Stimulated activated CD4-positive, alpha-beta T cell treated with anti-CD3 and anti-CD28 coated beads, TNF-alpha, amount 100 ng/mL, for 4 hours (primary cell): Measurements from ENCODE around the gene MYL7.
A peak's percentile ranks its signal among the peaks of the same experiment; 100 is the strongest.
"Not testable (repeated sequence)": the region's sequence is repeated elsewhere in the genome, so short reads cannot be mapped to it uniquely, and the experiment has no call there.

ENCODE experiments used
- DNase-seq, 3 experiments: peaks; one replicate each; pipeline ENCODE4 v3.0.0-alpha.2; 2020; ENCODE audit warnings: low read depth in 3 of 3

The MYL7 gene

GRCh38 chr7:44131173-44132029 is 9.7 kb downstream of the MYL7 start:
- DNase-seq = no peak

DNA sequence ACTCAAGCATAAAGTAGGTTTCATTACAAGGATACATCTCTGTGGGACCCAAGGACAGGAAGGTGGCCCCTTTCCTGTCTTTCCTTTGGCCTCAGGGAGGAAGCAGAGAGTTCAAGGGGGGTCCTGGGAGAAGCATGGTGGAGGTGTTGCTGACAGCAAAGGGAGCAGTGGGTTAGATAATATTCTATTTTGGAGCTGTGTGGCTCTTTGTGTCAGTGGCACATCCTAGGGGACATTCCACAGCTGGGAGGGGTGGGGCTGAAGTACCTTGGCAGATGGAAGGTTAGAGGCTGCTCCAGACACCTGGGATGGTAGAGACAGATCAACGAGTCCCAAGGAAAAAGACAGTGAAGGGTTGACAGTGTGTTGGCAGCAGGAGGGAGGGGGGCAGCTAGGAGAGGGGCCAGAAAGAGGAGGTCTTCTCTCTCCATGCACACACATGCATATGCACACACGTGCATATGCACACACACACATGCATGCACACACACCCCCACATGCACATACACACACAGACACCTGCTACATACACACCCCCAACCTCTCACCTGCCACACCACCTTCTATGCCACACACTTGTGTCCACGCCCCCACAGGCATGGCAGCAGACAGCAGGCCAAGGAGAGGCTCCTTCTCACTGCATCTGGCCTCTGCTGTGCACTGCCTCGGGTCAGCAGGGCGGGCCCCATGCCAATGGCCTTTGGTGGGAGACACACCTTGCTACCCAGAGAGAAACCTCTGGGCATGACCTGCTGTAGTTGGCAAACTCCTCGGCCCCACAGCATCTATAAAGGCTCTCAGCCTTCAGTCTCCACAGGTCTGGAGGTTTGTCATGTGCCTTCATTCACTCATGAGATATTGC is 12.2 kb downstream of the MYL7 start:
- DNase-seq = no peak

GRCh38 chr7:44127161-44127560 is 14.0 kb downstream of the MYL7 start:
- no peak for DNase-seq

GRCh38 chr7:44126574-44126973 is 14.6 kb downstream of the MYL7 start:
- DNase-seq = not testable (repeated sequence)

- no peak for DNase-seq
Measured at GRCh38 chr7:44124822-44125202, 16.3 kb downstream of the MYL7 start.

DNA sequence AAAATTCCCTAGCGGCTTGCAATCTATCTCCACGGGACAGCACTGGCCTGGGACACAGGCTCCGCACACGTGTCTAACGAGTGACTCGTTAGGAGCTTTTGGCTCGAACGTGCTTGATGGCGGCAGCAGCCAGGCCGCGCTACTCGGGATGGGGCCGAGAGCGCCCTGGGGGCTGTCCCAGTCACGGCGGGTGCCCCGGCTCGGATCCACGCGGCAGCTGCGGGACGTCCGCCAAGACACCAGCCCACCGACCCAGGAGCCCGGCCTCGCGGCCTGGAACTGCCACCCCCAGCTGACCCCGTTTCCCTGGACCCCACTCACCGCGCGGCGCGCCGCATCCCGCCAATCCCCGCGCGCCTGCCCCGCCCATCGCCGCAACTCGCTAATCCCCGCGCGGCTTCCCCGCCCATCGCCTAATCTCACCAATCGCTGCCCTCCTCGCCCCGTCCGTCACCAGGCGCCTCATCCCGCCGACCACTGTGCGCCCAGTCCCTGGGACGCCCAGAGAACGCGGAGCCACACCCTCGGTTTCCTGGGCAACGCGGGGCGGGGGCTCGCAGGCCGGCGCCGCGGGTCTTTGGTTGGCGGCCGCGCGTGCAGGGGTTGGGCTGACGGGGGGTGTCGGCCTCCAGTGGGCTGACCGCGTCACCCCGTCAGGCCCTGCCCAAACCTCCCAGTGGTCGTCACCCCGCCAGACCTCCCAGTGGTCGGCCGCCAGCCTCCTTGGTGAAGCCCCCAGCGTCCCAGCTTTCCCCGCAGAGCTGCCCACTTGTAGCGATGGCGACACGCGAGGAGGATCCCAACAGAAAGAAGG is 17.7 kb downstream of the MYL7 start, which contains the start of gene POLD2:
Gene POLD2 (minus strand): TSS at position 359 of the 814 bp plus-strand sequence. CDS start 1,495 bp downstream, outside the sequence.
- DNase-seq = peak; percentile 94 to 96 (median 96)

- DNase-seq = no peak
Measured at GRCh38 chr7:44122529-44122928, 18.6 kb downstream of the MYL7 start.

DNA sequence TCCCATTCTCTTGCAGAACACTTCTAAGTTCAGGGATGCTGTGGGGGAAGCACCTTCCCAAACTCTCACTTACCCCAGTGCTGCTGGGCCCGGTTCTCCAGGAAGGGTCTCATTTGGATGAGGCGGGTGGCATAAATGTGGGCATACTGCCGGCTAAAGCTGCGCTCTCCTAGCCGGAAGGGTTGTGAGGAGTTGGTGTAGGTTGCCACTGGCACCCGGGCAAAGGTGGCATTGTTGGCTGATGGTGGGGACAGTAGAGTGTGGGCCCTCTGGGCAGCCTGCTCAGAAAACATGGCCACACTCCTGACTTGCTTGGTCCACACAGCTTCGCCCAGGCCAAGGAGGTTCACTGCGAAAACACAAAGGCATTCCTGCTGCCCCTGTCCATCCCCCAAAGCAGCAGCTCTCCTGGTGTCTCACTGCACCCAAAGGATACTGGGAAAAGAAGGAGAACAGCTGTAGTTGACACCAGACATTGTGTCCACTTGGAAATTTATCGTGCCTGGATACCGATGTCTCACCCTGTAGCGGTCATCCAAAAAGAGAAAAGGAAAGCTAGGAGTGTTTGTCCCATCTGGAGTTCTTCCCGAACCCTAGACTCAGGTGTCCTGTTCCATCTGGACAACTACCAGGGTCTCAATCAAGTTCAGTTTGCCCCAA is 19.2 kb downstream of the MYL7 start:
- no peak for DNase-seq

GRCh38 chr7:44120395-44120794 is 20.7 kb downstream of the MYL7 start:
- DNase-seq = no peak

DNA sequence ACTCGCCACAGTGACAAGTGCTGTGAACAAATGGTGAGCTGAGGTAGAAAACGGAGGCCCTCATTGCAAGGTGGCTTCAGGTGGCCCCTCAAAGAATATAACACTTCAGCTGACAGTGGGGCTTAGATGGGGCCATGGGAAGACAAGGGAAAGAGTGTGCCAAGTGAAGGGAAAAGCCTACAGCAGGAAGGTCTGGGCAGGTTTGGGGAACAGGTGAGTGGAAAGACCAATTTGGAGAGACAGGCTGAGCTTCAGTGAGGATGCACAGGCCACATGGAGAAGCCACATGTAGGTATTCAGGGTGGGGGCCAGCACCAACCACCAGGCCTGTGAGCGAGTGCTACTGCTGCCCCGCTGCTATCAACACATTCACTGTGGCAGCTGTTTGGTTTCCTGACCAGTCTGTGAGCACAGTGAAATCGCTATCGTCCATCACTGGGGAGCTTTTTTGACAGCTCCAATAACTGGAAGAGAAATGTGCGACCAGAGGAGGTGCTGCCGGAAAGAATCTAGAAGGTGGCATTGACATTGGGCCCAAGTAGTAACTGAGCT is 21.2 kb downstream of the MYL7 start:
- no peak for DNase-seq

DNA sequence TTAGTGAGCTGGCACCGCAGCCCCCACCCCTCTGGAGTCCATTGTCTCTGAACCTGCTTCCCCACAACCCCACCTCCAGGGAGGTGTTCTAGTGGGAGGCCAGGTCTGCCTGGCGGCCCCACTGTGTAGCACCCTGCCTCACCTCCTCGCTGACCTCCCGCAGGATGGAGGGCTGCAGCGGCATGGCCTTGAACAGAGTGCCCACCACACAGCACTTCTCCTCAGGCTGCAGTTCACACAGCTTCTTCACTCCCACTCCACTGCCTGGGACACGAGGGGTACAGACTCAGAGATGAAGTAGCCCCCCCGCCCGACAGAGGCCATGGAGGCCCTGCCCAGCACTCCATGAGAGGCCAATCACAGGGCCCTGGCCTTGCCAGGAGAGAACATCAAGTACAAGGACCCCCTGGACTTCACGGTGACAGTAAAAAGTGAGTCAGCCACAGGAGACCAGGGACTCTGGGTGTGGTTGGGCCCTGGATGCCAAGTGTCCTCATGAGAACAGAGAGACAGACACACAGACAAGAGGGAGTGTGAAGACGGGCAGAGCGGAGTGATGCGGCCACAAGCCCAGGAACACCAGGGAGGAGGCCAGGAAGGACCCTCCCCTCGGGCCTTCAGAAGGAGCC is 23.2 kb downstream of the MYL7 start:
- DNase-seq = no peak

- DNase-seq = no peak
Measured at GRCh38 chr7:44116789-44117666, 24.1 kb downstream of the MYL7 start.

DNA sequence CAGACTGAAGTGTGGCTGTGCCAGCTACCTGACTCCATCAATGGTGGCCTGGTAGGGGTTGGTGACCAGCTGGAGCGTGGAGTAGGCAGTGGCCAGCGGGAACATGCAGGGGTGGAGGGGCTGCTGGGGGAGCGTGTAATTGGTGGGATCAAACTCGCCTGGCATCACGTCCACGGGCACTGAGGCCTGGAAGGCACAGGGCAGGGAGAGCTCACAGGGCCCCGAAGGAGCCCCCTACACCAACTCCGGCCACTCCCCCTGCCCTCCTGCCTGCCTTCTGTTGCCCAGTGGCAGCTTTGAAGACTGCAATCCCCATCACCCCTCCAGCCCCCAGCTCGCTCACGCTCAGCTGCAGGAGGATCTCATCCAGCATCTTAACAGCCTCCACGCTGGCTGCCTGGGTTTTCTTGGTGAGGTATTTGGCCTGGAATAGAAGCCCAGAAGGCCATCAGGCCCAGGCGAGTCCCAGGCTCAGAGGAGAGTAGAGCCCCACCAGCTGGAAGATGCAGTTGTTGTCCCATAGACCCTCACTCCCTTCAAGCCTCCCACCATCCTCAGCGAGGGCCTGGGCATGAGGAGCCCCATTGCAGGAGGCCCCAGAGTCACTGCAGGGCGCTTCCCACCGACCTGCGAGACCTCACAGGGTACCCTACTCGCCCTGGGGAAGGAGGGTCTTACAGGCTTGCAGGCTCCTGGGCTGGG is 24.9 kb downstream of the MYL7 start:
- DNase-seq = no peak

- DNase-seq = no peak
Measured at GRCh38 chr7:44114586-44115310, 26.4 kb downstream of the MYL7 start.

DNA sequence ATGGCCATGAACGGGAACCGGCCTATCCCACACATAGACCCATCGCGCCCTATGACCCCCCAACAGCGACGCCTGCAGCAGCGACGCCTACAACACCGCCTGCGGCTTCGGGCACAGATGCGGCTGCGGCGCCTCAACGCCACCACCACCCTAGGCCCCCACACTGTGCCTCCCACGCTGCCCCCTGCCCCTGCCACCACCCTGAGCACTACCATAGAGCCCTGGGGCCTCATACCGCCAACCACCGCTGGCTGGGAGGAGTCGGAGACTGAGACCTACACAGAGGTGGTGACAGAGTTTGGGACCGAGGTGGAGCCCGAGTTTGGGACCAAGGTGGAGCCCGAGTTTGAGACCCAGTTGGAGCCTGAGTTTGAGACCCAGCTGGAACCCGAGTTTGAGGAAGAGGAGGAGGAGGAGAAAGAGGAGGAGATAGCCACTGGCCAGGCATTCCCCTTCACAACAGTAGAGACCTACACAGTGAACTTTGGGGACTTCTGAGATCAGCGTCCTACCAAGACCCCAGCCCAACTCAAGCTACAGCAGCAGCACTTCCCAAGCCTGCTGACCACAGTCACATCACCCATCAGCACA is 27.3 kb downstream of the MYL7 start:
- no peak for DNase-seq

DNA sequence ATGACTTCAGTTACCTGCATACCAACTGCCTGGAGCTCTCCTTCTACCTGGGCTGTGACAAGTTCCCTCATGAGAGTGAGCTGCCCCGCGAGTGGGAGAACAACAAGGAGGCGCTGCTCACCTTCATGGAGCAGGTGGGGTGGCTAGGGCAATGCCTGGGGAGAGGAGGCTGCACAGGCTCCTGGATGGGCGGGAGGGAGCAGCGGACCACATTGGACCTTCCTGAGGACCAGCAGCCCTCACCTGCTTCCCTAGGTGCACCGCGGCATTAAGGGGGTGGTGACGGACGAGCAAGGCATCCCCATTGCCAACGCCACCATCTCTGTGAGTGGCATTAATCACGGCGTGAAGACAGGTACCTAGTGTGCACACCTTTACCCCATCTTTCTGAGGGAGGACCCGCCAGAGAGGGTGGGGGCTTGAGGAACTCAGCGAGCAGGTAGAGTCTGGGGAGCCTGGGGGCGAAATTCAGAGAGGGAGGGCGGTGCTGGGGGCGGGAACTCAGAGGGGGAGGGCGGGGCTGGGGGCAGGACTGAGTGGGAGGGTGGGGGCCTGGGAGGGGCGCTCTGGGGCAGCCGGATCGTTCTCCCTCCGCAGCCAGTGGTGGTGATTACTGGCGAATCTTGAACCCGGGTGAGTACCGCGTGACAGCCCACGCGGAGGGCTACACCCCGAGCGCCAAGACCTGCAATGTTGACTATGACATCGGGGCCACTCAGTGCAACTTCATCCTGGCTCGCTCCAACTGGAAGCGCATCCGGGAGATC is 28.0 kb downstream of the MYL7 start:
- DNase-seq = no peak
